Sciatic nerve (tissue), 2 donors: ENCODE data around the gene SLC25A21. TPM values are rescaled to one million over a fixed set of nuclear protein-coding genes. Genes with fewer than 3 reads are reported as not detected.
A peak's percentile ranks its signal among the peaks of the same experiment; 100 is the strongest.

ENCODE experiments used
- ATAC-seq: fragments of 200-7000 bp; cut with Tn5 transposase; one replicate; pipeline ENCODE4 v1.9.1; 2020; ENCODE audit warnings: mild to moderate bottlenecking, moderate library complexity
- DNase-seq: peaks from one replicate; pipeline ENCODE4 v3.0.0-alpha.2; 2020; ENCODE audit warnings: low spot score
- intact Hi-C: fragments of 100-400 bp; cut with DNase I; formaldehyde crosslinking; loops from one replicate; pipeline ENCODE4 v1.14.2; 2022
- total RNA-seq: library from RNA; stranded (reverse); fragmentation: NEBNext Ultra II Directional; extraction: Animal tissue kit (Norgen Biotek cat#: 25700); gene quantifications from one replicate; pipeline ENCODE4 v1.2.1, GENCODE V29; 2021
- donor health status: DM: no; HTN: no; CAD: no.
- donor health status: DM: no; HTN: no; CAD: no.

The SLC25A21 gene
- total RNA-seq, 1 donor from 2014 or later, result 1.4 TPM

- ATAC-seq, result no peak
- intact Hi-C loops, result no loop called here
- no peak for DNase-seq
These were observed 198.5 kb downstream of the SLC25A21 start for GRCh38 chr14:36973806-36974442.

DNA sequence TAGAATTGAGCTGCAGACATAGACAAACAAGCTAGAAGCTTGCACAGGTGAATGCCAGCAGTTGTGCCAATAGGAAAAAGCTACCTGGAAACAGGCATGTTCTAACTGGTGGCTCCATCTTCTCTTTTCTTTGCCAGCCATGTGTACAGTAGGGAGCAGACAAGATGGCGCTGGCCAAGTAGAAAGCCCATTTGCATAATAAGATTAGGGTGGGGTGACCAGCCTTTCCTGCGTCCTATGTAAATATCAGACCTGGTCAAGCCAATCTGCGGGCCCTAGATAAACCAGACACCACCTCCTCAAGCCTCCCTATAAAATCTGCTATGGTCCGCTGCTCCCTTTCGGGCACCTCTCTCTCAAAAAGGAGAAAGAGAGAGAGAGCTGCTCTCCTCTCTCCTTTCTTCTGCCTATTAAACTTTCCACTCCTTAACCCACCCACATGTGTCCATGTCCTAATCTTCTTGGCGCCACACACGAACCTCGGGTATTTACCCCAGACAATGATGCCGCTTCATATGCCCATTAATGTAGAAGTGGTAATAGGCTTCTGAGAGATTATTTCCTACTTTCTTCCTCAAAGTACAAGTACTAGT, 201.0 kb downstream of the SLC25A21 start:
- ATAC-seq, result no peak
- intact Hi-C loops, result no loop called here
- no peak for DNase-seq

- ATAC-seq, result no peak
- intact Hi-C loops, result no loop called here
- no peak for DNase-seq
These were observed 204.4 kb downstream of the SLC25A21 start for GRCh38 chr14:36967892-36968555.

GRCh38 chr14:36955967-36956366, 216.4 kb downstream of the SLC25A21 start:
- ATAC-seq, result no peak
- DNase-seq, result no peak
- intact Hi-C loops, result loop anchor here (2.0 kb wide), 1 partner anchor 27 kb away; no protein-coding TSS in a partner anchor

DNA sequence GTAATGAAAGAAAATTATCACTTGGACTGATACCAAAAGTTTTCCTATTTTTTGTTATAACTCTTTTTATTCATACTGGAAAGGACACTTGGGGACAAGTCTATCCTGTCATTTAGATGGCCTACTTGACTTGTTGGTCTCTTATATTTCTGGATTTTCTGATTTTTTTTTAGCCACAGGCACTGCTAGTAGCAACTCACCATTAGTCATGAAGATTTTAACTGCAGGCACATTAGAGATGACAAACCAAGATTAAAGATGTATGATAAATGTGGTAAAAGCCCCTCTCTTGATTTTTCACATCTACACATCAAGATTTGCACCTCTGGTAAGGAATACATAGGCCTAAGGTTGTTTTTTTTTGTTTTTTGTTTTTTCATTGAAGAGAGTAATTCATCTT, 217.0 kb downstream of the SLC25A21 start:
- intact Hi-C loops, result no loop called here
- DNase-seq (no peak), ATAC-seq (no peak)

DNA sequence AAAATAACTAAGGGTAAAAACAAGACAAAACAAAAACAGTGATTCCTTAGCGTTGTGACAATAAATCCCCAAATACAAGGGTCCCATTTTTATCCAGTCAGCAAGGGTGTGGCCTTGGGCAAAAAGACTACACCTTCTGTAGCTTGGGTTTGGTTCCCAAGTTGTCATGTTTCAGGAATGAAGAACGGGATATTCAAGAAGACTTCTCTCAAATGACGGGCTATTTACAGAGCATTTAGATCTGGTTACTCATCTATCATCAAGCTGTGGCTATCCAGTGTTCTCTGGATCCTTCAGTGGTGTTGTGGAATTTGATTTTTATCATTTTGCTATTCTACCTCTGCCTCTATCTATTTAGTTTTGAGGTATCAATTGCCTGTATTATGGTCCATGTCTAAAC, 219.7 kb downstream of the SLC25A21 start:
- no peak for DNase-seq
- intact Hi-C loops, result no loop called here
- no peak for ATAC-seq

DNA sequence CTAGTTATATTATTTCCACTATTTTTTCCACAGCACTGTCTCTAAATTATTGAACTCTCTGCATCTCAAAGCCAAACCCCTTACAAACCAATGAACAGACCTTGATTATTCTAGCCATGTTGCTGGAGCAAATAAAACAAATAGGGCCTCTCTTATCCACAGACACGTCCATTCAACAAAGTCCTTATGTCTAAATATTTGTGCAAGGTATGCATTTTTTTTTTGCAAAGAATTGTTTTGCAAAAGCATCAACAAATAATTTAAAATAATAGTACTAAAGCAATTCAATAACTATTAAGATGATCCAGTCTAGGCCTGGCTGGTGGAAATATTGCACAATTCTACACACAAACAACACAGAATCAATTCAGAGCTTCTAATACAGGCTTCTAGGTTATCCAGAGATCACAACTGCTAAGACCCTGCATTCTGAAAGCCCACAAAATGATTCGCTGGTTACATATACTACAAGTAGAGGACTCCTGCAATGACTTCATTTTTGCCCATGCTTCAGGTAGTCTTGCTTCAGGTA, 221.0 kb downstream of the SLC25A21 start:
- DNase-seq, result no peak
- intact Hi-C loops, result no loop called here

DNA sequence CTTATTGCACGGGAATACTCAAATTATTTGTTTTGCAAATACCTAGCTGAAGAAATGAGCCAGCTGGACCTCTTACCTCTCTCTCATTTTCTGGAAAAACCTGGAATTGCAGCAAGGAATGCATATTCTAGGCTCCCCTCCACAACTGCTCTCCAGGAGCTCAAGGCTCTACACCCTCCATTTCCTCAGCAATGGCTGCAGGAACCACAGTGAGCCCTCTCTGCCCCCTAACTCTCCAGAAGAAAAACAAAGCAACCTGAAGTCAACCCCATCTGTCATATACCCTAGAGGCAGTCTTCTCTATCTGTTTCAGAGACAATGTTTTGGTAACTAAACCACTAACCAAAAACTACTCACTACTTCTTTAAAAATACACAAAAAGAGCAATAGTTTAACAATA, 221.6 kb downstream of the SLC25A21 start:
- DNase-seq (no peak), ATAC-seq (no peak)
- intact Hi-C loops, result no loop called here

More for the DNA sequence above, 221.0 kb downstream of the SLC25A21 start:
- no peak for ATAC-seq

GRCh38 chr14:36949371-36949770, 223.0 kb downstream of the SLC25A21 start:
- ATAC-seq (no peak), DNase-seq (no peak)
- intact Hi-C loops, result no loop called here

- intact Hi-C loops, result no loop called here
- ATAC-seq (no peak), DNase-seq (no peak)
These were observed 224.1 kb downstream of the SLC25A21 start for GRCh38 chr14:36948157-36948859.

DNA sequence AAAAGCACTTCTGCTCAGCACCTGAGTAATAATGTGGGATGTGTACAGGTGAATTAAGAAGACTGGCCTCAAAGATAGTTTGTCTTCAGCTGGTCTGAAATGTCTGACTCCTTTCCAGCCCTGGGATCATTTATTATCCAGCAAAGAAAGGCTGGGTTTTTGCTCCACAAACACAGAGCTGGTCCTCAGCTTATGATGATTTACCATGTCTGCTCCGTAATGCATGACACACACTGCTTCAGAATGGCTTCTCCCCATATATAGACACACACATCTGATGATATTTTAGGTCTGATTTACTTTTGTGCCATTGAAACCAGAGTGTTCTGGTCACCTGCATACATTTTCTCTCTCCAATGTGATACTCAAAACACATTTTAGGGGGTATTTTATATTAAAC, 225.0 kb downstream of the SLC25A21 start:
- intact Hi-C loops, result no loop called here
- ATAC-seq, result no peak
- DNase-seq, result no peak

- intact Hi-C loops, result no loop called here
- ATAC-seq (no peak), DNase-seq (no peak)
These were observed 225.5 kb downstream of the SLC25A21 start for GRCh38 chr14:36946872-36947271.

DNA sequence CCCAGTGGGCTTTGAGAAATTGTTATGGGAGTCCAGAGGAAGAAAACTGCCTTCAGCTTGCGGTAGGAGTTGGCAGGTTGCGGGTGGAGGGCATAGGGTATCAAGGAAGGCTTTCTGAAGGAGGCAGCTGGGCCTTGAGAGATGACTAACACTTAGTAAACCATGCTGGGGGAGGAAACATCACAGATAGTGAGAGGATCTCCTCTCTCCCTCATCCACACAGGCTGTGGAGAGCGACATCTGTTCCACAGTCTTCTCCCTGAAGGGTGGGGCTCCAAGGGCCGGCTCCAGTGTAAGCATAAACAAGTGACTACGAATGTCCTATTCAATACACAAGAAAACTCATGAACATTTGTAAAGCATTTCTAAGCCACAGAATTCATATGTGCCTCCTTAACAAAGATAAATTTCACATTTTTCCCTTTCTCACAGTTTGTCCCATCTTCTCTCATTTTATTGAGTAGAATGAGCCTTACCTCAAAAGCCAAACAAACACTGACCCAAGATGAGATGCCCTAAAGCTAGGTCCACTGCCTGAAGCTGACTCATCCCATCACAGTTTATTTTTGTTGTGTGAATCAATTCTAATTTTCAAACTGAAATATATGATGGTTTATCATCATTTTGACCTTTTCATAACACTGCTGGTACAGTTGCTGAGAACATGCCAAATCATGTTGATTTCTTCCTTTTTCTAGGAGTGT, 227.9 kb downstream of the SLC25A21 start:
- ATAC-seq, result no peak
- intact Hi-C loops, result no loop called here
- no peak for DNase-seq

DNA sequence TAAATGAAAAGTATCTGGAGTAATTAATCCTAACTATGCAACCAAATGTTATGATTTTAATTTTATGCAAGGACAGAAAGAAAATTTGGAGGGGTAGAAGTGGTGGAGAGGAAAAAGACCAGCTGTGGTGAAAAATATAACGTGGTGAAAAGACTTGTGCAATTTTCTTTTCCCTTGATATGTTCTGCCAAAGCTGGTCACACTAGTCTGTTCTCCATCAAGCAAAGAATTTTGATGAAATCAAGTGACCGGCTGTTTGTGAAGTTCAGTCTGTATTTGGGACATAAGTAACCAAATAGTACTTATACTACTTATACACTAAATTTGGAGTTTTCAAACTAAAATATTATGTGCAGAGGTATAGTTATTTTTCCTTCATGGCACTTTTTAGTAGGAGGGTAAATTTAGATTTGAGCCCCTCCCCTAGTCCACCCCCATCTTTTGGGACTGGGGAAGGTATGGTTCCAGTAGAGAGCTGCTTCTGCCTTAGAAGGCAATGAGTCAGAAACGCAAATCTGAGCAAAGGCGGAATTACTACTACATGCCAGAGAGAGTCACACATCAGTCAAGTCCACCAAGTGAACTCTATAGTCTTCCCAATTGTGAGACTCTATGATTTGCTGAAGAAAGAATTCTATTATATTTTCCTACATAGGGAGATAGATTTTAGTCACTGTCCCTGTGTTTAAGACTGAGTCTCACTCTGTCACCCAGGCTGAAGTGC, 229.7 kb downstream of the SLC25A21 start:
- no peak for DNase-seq
- intact Hi-C loops, result no loop called here
- ATAC-seq, result peak; percentile 59

- intact Hi-C loops, result no loop called here
- peak; percentile 92 for ATAC-seq
These were observed 230.5 kb downstream of the SLC25A21 start for GRCh38 chr14:36941783-36942521.

DNA sequence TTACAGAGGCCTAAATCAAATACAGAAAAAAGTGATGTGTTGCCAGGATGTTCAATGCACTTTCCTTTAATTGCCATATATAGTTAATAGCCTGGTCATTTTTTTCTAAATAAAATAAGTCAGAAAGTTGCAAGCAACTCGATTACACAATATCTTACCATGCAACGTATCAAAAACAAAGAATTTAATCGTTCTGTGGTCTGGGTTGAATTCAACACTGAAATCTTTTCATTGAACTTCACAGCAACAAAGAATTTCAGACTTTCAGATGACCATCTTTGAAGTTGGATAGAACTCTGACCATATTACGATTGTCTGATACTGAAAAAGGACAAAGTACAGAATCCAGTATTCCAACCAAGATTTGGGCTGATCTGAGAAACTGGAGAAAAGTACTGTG, 231.9 kb downstream of the SLC25A21 start:
- intact Hi-C loops, result no loop called here
- peak; percentile 28 for ATAC-seq
- no peak for DNase-seq

More at GRCh38 chr14:36941783-36942521, 230.5 kb downstream of the SLC25A21 start:
- peak; percentile 87 for DNase-seq

GRCh38 chr14:36939265-36939664, 233.1 kb downstream of the SLC25A21 start:
- no peak for DNase-seq
- intact Hi-C loops, result no loop called here
- no peak for ATAC-seq

- DNase-seq (no peak), ATAC-seq (no peak)
- intact Hi-C loops, result no loop called here
These were observed 233.7 kb downstream of the SLC25A21 start for GRCh38 chr14:36938678-36939077.
